OCI-LY3 (cell line): ENCODE data around the gene SYT7.

Experiments
- CTCF ChIP-seq: fragments of 200-600, 300-600 bp; sonication (generic); IDR thresholded peaks from 2 replicates; pipeline ENCODE4 v1.5.1; 2014; ENCODE audit warnings: antibody characterized with exemption, low read length, low read depth
- EZH2phosphoT487 ChIP-seq: fragments of 200-600 bp; shearing (Covaris generic); IDR thresholded peaks from 2 replicates; pipeline ENCODE4 v1.6.1; 2018; ENCODE audit warnings: antibody characterized with exemption, mixed run types, low read depth

DNA sequence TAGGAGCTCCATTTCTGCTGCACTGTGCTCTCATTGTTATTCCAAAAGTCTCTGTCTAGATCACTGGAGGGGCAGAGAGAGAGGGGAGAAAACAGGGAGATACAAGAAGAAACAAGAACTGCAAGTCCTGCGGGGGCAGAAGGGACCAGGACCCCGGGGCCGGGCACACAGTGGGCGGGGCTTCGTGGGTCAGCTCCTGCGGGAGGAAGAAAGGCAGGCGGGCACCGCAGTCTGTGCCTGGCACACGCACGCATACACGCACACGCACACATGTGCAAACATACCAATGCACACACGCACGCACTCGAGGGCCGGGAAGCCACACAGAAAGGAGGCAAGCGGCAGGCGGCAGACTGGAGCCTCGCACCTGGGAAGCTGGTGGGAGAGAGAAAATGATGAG is 33.6 kb downstream of the SYT7 start:
- TF ChIP-seq CTCF = no peak
- TF ChIP-seq EZH2phosphoT487 = no peak
